Fibroblast of skin of back (primary cell): Measurements from ENCODE around the gene CALHM1.
A peak's percentile ranks its signal among the peaks of the same experiment; 100 is the strongest.
"Not testable (repeated sequence)": the region's sequence is repeated elsewhere in the genome, so short reads cannot be mapped to it uniquely, and the experiment has no call there.

Source experiments
- DNase-seq: peaks from one replicate; pipeline ENCODE4 v3.0.0-alpha.2; 2013

The CALHM1 gene

DNA sequence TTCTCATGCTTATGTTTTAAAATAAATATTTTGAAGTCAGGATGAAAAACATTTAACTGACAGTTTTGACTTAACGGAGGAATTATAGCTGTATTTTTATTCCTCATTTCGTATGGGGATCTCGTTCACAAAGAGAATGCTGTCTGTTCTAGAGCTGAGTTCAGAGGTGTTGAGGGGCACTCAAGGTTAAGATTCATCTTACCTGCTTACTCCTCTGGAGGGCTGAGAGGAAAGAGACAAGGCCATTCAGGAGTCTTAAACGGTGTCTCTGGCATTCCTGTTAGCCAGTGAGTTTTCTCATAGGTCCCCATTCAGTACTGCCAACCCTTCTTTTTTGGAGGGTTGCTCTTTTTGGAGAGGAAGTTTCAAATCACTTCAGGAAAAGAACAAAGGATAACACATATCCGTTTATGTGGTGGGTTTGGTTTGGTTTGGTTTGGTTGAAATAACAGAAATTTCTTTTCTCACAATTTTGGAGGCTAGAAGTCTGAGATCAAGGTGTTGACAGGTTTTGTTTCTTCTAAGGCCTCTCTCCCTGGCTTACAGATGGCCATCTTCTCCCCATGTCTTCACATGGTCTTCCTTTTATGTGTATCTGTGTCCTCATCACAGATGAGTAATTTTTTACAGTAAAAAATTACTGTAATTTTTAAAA, 29.6 kb downstream of the CALHM1 start:
- DNase-seq: no peak

DNA sequence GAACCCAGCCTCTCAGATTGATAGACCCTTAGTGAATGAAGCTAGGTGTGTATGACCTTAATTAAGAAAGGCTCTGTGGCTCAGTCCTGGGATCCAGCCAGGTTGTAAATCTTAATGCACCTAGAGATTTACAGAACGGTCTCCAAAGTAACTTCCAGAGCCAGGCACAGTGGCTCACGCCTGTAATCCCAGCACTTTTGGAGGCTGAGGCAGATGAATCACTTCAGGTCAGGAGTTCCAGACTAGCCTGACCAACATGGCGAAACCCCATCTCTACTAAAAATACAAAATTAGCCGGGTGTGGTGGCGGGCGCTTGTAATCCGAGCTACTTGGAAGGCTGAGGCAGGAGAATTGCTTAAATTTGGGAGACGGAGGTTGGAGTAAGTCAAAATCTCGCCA, 30.8 kb downstream of the CALHM1 start:
- DNase-seq: no peak

DNA sequence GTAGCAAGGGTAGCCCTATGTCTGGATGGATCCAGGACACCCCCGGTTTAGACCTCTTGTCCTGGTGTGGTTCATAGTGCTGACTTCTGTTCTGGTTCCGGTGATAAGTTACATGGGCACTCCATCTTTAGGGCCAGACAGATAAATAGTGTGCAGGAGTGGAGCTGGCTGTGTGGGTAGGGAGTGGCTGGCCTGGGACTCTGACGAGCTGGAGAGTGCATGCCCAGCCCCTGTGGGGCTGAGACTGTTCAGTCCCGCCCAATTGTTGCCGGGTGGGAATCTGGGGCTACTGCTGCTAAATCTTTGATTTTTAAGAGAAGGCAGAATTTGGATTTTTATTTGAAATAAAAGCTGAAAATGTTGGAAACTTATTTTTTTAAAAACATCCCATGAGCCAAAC, 35.0 kb downstream of the CALHM1 start:
- no peak for DNase-seq

DNA sequence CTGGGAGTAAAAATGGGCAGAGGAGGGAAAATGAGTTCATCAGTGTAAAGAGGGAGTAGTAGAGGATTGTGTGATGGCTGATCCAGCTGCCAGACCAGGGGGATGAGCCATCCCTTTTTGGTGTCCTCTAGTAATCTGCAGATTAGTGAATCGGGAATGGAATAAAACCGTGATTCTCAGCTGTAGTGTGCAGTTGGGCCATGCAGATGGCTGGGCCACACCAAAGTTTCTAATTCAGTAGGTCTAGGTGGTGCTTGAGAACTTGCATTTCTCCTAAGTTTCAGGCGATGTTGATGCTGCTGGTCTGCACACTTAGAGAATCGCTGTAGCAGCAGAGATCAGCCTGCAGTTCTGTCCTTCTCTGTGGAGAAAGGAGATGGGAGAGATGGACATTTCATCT, 39.6 kb downstream of the CALHM1 start:
- DNase-seq: no peak

DNA sequence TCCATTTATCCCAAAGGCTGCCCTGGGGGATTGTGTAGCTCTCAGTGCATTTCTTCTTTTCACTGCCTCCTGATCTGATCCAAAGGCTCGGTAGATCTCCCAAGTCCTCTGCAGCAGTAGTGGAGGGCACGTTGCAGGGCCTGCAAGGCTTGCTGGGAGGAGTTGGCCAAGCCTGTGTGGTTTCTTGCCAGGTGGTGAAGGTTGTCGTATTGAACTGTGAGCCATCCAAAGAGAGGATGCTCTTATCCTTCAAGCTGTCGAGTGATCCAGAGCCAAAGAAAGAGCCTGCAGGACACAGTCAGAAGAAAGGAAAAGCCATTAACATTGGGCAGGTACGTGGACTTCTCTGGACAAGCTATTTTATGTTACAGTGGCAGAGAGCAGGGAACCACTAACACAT, 41.1 kb downstream of the CALHM1 start:
- no peak for DNase-seq

DNA sequence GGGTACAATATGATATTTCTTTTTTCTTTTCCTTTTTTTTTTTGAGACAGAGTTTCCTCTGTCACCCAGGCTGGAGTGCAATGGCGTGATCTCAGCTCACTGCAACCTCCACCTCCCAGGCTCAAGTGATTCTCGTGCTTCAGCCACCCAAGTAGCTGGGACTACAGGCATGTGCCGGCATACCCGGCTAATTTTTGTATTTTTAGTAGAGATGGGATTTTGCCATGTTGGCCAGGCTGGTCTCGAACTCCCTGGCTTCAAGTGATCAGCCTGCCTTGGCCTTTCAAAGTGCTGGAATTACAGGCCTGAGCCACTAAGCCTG, 41.6 kb downstream of the CALHM1 start:
- DNase-seq: not testable (repeated sequence)

DNA sequence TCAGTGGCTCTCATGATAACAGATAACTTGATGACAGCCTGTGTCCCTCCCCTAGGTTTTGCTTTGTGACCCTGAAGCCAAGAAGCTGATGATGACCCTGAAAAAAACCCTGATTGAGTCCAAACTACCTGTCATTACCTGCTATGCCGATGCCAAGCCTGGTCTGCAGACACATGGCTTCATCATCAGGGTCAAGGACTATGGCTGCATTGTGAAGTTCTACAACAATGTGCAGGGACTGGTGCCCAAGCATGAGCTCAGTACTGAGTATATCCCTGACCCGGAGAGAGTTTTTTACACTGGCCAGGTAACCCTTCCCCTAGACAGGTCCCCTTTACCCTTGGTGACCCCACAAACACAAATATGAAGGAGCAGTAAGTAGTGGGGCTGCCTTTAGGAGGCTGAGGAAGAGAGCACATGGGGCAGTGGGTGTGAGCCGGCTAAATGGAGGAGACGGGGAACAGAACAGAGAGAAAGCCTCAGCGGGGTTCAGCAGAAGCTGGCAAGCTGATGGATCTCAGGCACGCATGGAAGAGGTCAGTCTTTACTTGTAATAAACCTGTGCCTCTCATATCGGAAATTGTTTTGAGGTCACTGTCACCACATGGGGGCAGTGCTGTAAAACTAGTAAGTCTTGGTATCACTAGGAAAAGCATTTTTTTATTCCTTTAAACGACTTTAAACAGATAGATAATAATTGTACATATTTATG, 42.1 kb downstream of the CALHM1 start:
- peak; percentile 58 for DNase-seq

DNA sequence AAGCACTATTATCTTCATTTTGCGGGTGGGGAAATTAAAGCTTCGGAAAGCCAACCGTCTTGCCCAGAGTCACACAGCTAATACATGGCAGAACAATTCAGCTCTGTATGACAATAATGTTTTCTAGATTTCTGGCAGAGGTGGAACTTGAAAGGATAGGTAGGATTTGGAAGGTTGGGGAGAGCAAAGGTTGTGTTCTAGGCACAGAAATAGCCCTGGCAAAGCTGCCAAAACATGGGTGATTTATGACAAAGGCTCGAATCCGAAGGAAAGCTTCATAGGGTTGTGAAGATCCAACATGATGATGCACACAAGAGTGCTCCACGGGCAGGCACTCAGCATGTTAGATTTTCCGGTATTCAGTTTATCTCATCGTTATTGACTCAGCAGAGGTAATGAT, 43.1 kb downstream of the CALHM1 start:
- no peak for DNase-seq

DNA sequence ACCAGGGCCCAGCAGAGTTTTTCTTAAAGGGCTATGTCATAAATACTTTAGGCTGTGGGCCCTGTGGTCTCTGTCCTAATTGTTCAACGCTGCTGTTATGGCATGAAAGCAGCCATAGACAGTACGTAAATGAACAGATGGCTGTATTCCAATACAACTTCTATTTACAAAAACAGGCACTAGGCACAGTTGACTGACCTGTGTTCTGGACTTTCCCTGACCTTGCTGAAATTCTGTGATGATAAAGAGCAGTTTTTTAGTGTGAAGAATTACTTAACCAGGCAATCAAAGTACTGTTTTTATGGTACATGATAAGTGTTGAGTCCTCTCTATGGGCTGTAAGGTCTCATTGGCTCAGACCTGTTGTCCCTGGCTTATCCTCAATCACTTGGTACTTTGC, 45.1 kb downstream of the CALHM1 start:
- no peak for DNase-seq
